Measurements from ENCODE around the gene MYOM1. TPM values are rescaled to one million over a fixed set of nuclear protein-coding genes. Genes with fewer than 3 reads are reported as not detected.

The MYOM1 gene
- total and polyA plus RNA-seq, 10 donors = 1.2 to 6.2 (median 2.0) TPM

GRCh38 chr18:3126457-3127097, 93.2 kb downstream of the MYOM1 start:
- Histone ChIP-seq H3K4me1 (peaks cover 0 to 10% (median 6%) of the 10 kb centered on the region in 6 donors), H3K4me3 (no peak overlapping the region), H3K27ac (no peak overlapping the region), H3K36me3 (no peaks in the 10 kb centered on the region), H3K9me3 (no peaks in the 10 kb centered on the region), H3K27me3 (replicated peaks in 1 of 7) (no peaks in the 10 kb centered on the region)
- intact Hi-C loops (cut with DNase I; ENCODE audit: low total_unique reads) = no loop called here
- WGBS, 5 donors = 90 to 95% (median 94%) methylated on average over 9 of the region's 9 CpGs
- TF ChIP-seq POLR2A (IDR thresholded peaks at IDR 0.05) (no peak), CTCF (IDR thresholded peaks at IDR 0.05 in 8 of 11, conservative IDR thresholded peaks at IDR 0.05 in 3 of 11) (no peak)
- DNase-seq = no peak

GRCh38 chr18:3124822-3125221, 94.9 kb downstream of the MYOM1 start:
- intact Hi-C loops (cut with DNase I; ENCODE audit: low total_unique reads) = no loop called here
- TF ChIP-seq CTCF (IDR thresholded peaks at IDR 0.05 in 8 of 11, conservative IDR thresholded peaks at IDR 0.05 in 3 of 11) = no peak
- TF ChIP-seq POLR2A (IDR thresholded peaks at IDR 0.05) = no peak
- TF ChIP-seq POLR2AphosphoS5 (IDR thresholded peaks at IDR 0.05) = no peak
- Histone ChIP-seq H3K9me3 (no peaks in the 10 kb centered on the region), H3K4me3 (no peak overlapping the region), H3K4me1 (peaks cover 0 to 9% (median 6%) of the 10 kb centered on the region in 6 donors), H3K36me3 (no peaks in the 10 kb centered on the region), H3K27me3 (replicated peaks in 1 of 7) (no peaks in the 10 kb centered on the region), H3K27ac (no peak overlapping the region)
- no peak for DNase-seq
- WGBS, 5 donors = 94 to 96% (median 94%) methylated on average over 1 of the region's 1 CpG

GRCh38 chr18:3122851-3123250, 96.9 kb downstream of the MYOM1 start:
- Histone ChIP-seq H3K9me3 (no peaks in the 10 kb centered on the region), H3K36me3 (no peaks in the 10 kb centered on the region), H3K4me3 (no peak overlapping the region), H3K27ac (no peak overlapping the region), H3K4me1 (no peaks in the 10 kb centered on the region), H3K27me3 (replicated peaks in 1 of 7) (no peaks in the 10 kb centered on the region)
- no peak for DNase-seq
- TF ChIP-seq CTCF (IDR thresholded peaks at IDR 0.05 in 8 of 11, conservative IDR thresholded peaks at IDR 0.05 in 3 of 11) (no peak), POLR2A (IDR thresholded peaks at IDR 0.05) (no peak)
- WGBS, 5 donors = 94 to 98% (median 96%) methylated on average over 5 of the region's 5 CpGs
- intact Hi-C loops (cut with DNase I; ENCODE audit: low total_unique reads) = no loop called here

- no peak for TF ChIP-seq POLR2AphosphoS5 (IDR thresholded peaks at IDR 0.05)
- no peak for TF ChIP-seq POLR2A (IDR thresholded peaks at IDR 0.05)
- TF ChIP-seq CTCF (IDR thresholded peaks at IDR 0.05 in 8 of 11, conservative IDR thresholded peaks at IDR 0.05 in 3 of 11) = no peak
- H3K36me3 ChIP-seq = no peaks in the 10 kb centered on the region
- no peaks in the 10 kb centered on the region for H3K4me1 ChIP-seq
- no peaks in the 10 kb centered on the region for H3K9me3 ChIP-seq
- no peak for DNase-seq
- WGBS, 5 donors = 68 to 92% (median 71%) methylated on average over 2 of the region's 2 CpGs
- no peaks in the 10 kb centered on the region for H3K27me3 ChIP-seq (replicated peaks in 1 of 7)
- intact Hi-C loops (cut with DNase I; ENCODE audit: low total_unique reads) = no loop called here
- no peak overlapping the region for H3K4me3 ChIP-seq
- H3K27ac ChIP-seq = no peak overlapping the region
Measured at GRCh38 chr18:3121259-3121658, 98.5 kb downstream of the MYOM1 start.

All from spleen (tissue), 11 donors.